ENCODE results near the gene ADCY9.

DNA sequence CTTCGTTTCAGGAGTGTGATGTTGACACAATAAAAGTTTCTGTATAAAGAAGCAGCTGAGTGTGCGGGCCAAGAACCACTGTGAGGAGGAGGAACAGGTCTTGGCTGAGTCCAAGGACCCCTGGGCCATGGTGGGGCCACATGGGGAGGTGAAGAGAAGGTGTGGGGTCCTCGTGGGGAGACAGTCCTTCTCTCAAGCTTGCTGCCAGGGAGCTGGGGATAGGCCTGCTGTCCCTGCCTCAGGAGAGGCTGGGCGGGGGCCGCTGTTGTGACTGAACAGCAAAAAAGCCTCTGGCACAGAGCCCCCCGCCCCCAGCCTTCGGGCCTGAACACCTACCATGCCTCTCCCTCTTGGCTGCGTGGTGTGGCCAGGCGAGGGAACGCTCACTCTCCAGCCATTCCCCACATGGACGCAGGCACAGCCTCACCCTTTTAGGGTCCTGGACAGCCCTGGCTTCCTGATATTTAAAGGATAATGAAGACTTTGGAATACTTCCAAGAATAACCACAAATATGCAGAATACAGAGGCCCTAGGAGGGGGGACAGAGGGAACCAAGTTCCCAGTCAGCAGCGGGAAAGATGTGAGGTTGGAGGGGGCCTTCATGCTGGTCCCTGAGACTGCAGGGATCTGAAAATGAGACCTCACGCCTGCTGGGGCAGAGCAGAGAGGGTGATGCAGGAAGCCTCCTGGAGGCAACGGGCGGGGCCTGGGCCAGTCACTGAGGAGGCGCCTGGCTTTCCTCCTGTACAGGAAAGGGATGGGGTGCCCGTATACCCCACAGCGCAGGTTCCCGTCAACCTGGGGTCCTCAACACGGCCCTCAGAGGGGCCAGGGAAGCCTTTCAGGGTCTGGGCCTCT, 135.8 kb downstream of the ADCY9 start:
- TF ChIP-seq, protein P1, sequence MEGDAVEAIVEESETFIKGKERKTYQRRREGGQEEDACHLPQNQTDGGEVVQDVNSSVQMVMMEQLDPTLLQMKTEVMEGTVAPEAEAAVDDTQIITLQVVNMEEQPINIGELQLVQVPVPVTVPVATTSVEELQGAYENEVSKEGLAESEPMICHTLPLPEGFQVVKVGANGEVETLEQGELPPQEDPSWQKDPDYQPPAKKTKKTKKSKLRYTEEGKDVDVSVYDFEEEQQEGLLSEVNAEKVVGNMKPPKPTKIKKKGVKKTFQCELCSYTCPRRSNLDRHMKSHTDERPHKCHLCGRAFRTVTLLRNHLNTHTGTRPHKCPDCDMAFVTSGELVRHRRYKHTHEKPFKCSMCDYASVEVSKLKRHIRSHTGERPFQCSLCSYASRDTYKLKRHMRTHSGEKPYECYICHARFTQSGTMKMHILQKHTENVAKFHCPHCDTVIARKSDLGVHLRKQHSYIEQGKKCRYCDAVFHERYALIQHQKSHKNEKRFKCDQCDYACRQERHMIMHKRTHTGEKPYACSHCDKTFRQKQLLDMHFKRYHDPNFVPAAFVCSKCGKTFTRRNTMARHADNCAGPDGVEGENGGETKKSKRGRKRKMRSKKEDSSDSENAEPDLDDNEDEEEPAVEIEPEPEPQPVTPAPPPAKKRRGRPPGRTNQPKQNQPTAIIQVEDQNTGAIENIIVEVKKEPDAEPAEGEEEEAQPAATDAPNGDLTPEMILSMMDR (IDR thresholded peaks at IDR 0.05; ENCODE audit: low read depth, low read length, poor library complexity, severe bottlenecking), result no peak
- no peak for TF ChIP-seq EZH2phosphoT487 (IDR thresholded peaks at IDR 0.05; ENCODE audit: borderline replicate concordance, low read length)

Measured in DOHH2 (cell line).